ENCODE data around the gene GCLC. TPM values are rescaled to one million over a fixed set of nuclear protein-coding genes. Genes with fewer than 3 reads are reported as not detected.

Gene GCLC
- total RNA-seq, 1 donor from 2014 or later, result 28.6 TPM

DNA sequence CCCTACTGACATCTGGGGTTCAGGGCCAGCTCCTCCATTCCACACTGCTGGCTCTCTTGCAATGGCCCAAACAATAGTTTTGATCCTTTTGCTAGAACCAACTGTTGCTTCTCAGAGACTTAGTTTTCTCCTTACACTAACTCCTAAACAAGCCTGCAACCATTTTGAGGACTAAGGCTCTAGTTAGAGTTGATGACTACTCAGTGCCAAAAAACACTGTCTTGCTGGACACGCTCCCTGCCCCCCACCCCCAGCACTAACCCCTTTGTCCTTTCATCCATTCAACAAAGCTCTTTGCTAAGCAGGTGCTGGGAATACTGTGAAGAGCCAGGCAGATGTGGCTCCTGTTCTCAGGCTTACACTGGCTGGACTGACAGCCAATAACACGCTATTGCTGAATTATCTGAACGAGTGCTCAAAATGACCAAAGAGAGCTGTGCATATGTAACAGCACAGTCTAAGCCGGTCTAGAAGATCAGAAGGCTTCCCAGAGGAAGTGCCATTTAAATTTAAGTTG is 17.6 kb downstream of the GCLC start:
- intact Hi-C loops (cut with micrococcal nuclease), result no loop called here

DNA sequence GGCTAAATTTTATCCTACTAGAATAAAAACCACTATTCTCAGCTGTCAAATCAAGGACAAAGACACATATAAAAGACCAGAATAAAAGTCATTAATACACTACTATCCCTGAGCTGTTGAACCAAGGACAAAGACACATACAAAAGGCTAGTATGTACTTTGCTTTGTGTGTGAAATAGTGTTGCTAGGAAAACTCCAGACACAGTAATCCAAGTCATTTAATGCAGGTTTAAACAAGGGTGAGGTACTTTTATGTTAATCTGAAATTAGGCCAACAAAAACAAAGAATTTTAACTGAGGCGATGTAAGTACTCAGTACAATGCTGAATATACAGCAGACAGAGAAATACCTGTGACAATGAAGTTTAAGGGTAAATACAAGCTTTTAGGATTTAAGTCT is 18.9 kb downstream of the GCLC start:
- intact Hi-C loops (cut with micrococcal nuclease), result no loop called here

DNA sequence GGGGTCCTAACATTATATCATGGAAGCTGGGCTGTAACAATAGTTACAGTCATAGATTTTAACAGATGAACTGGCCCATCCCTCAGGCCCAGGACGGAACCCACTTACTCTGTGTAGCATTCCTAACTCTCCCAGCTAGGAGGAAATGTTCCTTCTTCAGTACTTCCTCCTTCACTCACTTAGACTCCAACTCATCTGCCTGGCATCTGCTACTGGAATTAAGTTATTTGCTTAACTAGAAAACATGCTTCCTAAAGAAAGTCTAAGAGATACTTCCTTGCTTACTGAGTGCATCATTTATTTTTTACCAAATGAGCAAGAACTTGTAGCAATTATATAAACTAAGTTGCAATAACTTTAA is 20.5 kb downstream of the GCLC start:
- intact Hi-C loops (cut with micrococcal nuclease), result no loop called here

DNA sequence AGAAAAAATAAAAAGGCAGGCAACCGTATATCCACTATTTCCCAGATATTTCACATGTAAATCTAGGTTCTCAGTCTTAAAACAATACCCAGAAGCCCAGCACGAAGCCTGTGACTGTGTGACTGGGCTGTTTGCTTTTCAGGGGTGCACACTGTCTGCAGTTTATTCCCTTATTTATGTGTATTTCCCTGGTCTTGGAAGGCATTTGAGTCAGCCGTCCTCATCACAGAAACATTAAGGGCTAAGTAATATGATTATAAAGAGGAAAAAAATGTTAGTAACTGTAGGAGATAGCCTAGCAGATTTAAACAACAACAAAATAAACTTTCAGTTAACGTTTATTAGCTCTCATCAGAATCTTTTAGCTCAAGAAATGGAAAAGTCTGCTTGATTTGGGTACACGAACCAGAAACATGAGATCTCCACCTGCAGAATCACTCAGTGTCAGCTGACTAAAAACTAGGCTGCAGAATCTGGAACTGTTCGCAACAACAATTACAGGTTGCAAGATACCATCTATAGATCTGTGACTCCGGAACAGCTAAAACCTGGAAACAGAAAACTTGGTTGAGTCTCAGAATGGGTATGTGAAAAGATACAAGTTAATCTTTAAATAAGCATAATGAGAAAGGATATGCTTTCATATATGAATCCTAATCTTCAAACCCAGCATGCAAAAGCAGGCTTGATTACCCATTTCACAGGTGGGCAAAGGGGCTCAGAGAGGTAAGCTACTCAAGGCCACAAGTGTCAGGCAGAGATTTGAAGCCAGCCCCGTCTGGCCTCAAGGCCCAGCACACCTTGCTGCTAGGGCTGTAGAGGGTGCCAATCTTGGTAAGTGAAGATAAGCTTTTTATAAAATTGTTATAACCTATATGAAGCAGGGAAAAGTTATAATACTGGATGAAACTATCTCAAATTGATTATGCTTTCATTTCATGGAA is 21.1 kb downstream of the GCLC start:
- intact Hi-C loops (cut with micrococcal nuclease), result no loop called here

DNA sequence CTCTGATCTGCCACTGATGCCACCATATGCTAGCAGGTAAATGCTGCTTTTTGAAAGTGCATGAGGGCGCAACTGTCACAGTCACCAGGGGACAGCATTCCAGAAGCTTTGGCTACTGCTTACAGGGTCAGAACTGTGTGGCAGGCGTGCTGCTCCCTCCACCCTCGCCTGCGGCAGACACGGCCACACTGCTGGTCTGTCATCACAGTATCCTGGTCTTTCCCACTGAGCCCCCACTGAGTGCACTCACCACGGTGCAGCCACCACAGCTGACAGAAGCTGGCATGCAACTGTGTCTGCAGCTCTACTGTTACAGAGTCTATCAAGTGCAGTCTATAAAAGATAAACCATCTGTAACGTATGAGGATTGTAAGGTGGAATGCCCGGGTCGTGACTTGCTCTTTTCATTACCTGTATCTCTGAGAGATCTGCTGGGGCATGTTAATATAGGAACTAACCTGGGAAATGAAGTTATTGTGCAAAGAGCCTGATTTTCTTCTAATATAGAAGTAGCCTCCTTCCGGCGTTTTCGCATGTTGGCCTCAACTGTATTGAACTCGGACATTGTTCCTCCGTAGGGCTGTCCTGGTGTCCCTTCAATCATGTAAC is 24.5 kb downstream of the GCLC start:
- intact Hi-C loops (cut with micrococcal nuclease), result no loop called here

DNA sequence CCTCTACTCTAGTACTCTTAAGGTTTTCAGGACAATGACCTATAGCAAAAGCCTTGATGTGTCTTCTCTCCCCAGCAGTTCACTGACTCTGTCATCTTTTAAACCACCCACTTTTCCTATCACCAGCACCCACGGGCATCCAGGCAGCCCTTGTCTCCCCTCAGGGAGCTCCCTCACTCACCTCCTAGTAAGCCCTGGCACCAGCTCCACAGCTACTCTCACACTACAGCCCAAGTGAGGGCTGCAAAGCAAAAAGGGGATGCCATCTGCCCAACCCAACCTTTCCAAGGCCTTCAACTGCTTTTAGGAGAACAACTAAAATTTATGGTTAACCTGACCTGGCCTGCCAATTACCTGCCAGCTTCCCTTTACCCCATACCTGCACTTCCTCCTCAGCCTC is 26.0 kb downstream of the GCLC start:
- intact Hi-C loops (cut with micrococcal nuclease), result no loop called here

DNA sequence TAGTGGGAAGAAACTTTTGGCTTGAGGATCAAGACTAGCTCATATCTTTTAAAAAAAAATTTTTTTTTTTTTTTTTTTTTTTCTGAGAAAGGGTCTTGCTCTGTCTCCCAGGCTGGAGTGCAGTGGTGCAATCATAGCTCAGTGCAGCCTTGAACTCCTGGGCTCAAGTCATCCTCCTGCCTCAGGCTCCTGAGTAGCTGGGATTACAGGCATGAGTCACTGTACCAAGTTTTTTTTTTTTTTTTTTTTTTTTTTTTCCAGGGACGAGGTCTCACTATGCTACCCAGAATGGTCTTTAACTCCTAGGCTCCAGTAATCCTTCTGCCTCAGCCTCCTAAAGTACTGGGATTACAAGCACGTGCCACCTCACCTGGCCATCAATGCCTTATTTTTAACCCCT is 27.9 kb downstream of the GCLC start:
- intact Hi-C loops (cut with micrococcal nuclease), result no loop called here

DNA sequence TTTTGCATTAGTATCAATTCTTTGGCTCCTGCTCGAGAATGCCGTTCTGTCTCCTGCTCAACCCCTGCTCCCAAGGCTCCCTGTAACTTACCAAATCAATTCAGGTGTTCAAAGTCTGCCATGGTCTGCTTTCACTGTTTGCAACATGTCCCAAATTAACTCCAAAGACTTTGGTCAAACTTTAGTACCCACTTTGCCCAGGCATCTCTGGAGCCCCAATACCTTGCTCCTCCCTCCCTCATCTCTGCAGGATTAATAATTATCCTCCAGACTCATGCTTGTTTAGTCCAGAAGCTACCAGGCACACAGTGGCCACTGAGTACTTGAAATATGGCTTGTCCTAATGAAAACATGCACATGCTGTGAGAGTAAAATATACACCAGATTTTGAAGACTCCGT is 30.2 kb downstream of the GCLC start:
- intact Hi-C loops (cut with micrococcal nuclease), result no loop called here

DNA sequence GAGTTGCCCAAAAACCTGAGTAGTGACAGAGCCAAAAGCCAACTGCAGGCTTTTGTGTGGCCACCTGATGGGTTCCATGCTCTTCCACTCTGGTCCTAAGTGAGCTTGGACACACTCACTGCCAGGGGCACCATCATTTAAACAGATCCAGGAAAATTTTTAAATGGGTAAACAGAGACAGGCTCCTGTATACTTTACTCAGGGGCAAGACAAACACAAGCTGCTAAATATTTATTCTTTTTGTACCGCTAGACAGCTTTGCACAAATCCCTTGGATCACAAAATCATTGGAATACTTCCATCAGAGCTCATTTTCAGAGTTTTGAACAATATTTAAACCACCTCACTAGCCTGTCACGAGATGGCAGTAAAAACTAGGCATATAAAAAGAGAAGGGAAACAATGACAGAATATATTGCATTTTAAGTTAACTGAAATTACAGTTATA is 31.4 kb downstream of the GCLC start:
- intact Hi-C loops (cut with micrococcal nuclease), result no loop called here

DNA sequence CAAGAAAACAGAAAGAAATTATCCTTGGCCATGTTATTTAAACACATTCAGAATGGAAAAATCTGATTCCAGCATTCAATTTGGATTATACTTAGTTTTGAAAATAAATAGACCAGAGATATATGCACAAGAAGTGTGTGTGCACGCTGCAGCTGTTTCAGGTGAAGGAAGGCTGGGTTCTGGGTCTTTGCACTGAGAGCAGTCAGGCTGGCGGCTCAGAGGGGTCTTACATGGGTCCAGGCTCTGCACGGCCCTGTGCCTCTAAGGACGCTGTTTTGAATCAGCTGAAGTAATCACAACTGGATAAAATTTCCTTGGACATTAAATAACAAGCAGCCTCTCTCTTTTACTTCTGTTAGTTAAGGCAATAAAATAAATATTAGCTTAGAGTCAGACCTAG is 31.8 kb downstream of the GCLC start:
- intact Hi-C loops (cut with micrococcal nuclease), result no loop called here

DNA sequence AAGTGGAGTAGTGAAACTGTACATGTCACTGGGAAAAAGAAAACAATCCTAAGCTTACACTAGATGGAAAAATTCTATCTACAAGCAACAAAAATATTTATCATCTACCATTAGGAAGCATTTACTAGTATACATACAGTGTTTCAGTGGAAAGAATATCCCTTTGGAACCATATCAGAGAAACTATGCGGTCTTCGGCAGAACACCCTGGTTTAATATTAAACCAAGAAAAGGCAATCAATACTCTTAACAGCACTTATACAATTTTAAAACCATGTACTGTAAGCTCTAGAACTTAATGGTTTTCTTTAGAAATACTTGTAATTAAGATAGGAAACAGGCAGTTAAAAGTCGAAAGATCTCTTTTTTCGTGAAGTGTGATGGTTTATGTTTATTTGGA is 32.3 kb downstream of the GCLC start:
- intact Hi-C loops (cut with micrococcal nuclease), result no loop called here

DNA sequence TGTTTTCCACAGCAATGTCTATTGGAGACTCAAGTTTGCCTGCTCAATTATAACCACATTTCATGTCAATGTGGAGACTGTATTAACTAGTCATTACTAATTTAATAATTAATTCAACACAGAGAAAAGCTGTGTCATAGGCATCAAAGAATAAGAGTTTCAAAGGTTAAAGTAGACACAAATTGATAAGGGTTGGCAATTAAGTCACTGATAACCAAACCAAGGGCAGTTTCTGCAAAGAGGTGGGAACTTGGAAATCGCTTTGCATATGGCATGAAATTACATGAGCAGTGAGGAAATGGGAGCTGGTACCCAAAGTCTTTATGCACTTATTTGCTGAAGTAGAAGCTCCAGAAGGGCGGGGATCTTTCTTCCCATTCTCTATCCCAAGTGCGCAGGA is 34.2 kb downstream of the GCLC start:
- intact Hi-C loops (cut with micrococcal nuclease), result no loop called here

DNA sequence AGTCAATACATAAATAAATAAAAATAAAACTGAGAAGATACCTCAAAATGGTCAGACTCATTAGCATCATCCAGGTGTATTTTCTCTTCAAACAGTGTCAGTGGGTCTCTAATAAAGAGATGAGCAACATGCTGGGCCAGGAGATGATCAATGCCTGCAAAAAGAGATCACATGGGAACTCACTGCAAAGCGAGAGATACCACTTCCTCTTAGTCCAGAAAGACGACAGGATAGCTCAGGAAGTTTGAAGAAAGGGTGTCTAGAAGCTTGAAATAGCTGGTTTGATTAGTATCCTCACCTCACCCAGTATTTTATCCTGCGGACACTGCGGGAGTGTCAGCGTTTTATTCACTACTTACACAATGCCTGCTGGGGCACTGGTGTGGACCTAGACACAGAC is 38.0 kb downstream of the GCLC start:
- intact Hi-C loops (cut with micrococcal nuclease), result no loop called here

DNA sequence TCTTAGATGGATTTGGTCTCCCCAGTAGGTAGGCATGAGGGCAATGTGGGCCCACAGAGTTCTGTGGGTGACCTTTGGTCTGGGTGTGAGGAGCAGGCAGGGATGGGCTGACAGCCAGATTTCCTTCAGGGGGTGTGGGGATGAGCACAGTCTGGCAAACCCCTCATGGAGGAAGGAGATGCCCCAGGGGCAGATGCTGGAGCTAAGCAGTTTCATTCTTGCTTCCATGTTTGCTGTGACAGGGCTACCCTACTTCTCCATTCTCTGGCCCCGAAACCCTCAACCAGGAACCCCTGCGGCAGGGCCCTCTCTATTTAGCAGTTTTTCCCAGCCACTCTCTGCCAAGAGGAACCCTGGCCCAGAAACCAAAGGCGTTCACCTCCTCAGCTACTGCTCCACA is 40.4 kb downstream of the GCLC start:
- intact Hi-C loops (cut with micrococcal nuclease), result no loop called here

DNA sequence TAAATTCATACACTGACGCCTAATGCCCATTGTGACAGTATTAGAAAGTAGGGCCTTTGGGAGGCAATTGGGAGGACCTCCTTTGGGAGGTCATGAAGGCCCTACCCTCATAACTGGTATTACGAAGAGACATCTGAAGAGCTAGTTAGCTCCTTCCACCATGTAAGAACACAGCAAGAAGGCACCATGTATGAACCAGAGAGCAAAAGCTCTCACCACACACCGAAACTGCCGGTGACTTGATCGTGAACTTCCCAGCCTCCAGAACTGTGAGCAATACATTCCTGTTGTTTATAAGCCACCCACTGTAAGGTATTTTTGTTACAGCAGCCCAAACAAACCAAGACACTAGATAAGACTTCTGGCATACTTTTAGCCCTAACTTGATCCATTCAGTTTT is 41.8 kb downstream of the GCLC start:
- intact Hi-C loops (cut with micrococcal nuclease), result no loop called here

DNA sequence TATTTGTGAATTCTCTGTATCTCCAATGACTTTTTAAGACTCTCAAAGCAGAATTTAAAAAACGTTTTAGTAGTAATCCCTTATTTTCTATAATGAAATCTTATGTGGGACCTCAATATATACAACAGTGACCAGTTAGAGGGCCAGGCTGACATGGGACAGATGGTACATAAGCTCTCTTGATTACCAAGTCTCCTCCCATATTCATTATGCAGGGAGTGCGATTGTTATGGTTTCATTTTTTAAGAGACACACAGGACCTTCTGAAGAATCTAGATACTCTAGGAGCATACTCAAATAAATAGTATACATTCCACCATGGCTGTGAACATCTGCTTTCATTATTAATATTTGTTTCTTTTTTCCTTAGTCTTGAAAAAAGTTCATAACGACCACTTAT is 43.5 kb downstream of the GCLC start:
- intact Hi-C loops (cut with micrococcal nuclease), result no loop called here

DNA sequence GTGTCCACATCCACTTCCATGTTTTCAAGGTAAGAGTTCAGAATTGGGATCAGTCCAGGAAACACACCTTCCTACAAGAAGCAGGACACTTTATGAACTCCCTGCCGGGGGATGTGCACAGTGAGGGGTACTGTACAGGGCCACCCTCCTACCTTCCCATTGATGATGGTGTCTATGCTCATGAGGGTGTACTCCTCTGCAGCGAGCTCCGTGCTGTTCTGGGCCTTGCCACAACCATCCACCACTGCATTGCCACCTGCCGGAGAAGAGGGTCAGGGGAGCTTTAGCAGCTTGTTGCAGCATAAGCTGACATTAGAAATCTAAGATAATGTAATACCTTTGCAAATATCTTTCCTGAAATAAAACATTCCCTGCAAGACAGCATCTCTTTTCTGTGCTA is 44.8 kb downstream of the GCLC start:
- intact Hi-C loops (cut with micrococcal nuclease), result no loop called here

DNA sequence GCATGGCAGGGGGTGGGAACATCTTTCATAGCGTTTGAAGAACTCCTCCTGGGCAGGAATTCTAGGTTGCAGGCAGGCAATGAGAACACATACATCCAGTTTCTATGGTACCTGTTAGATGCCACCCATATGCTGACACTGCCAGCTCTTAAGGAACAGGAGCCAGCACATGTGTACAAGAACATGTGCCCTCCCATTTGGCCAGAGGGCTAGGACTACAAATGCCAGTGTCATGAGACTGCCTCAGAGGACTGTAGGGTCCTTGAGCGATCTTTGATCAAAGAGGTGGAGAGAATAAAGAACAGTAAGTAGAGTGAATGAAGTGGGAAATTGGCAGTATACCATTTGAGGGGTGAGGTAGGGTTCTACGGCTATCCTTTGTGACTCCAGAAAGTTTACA is 45.8 kb downstream of the GCLC start:
- intact Hi-C loops (cut with micrococcal nuclease), result no loop called here

DNA sequence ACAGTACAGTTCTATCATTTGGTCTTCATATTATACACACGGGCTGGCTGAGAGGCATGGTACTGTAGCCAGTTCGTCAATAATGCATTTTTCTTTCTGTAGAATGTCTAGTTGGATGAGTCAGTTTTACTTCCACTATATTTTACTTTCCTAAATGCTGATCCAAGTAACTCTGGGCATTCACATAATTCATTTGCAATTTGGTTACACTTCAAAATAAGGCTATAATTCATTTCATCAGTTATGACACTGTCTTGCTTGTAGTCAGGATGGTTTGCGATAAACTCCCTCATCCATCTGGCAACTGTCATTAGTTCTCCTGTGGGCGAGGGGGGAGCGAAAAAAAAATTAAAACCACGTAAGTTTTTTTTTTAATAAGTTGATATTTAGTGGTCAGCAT is 46.3 kb downstream of the GCLC start:
- intact Hi-C loops (cut with micrococcal nuclease), result no loop called here

DNA sequence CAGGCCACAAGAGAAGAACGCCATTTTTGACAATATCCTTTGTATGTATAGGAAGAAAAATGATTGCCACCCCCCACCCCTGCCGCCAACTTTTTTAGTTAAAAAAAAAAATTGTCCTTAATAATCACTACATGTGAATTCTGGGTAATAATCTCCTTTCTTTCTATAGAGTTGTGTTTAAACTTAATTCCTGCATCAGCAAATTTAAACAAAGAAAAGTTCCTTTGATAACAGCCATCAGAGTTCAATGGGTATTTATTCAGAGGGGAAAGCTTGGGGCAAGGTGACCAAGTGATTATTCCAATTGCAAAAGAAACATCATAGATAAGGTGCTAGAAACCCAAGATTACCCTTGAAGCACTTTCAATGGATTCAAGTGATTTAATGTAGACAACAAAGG is 47.0 kb downstream of the GCLC start:
- intact Hi-C loops (cut with micrococcal nuclease), result no loop called here

DNA sequence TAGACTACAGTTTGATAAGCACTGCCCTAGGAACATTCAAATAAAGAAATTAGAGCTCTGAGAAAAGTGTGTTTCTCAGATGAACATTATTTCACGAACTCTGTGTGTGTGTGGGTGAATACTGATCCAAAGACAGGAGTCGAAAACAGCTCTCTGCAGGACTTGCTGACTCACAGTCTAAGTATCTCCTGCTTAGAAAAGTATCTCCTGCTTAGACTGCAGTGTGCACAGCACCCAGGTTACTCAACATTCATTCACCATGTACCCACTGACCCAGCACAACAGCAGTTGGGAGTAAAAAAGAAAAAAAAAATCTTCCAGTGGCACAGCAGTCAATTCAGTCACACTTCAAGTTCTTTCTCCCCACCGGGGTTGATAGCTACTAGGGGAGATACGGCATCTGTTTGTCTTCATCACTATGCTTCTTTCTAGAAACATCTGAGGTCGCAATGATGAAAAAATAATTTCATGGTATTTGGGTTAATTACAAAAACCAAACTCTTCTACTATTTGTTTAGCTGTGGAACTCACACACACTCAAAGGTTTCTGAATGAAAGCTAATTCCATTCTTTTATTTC is 48.0 kb downstream of the GCLC start:
- intact Hi-C loops (cut with micrococcal nuclease), result no loop called here
